Spleen (tissue), 11 donors: ENCODE results near the gene MINDY4. TPM values are rescaled to one million over a fixed set of nuclear protein-coding genes. Genes with fewer than 3 reads are reported as not detected.
A peak's percentile ranks its signal among the peaks of the same experiment; 100 is the strongest.

Source experiments
- DNase-seq: peaks from one replicate; pipeline ENCODE4 v3.0.0-alpha.2; 2020
- H3K27ac ChIP-seq, 8 donors: fragments of 200-600 bp; sonication (generic) in 7 of 8; 1 replicate in 4 of 8; 2 replicates in 4 of 8; pipeline versions ENCODE4 v1.5.0 to v1.8.0; 2016 to 2021; ENCODE audit warnings: inconsistent platforms in 4 of 8, mild to moderate bottlenecking in 4 of 8, moderate library complexity in 1 of 8
- H3K27me3 ChIP-seq, 7 donors: fragments of 200-600 bp; sonication (generic) in 6 of 7; replicated peaks in 1 of 7; 1 replicate in 4 of 7; 2 replicates in 3 of 7; pipeline versions ENCODE4 v1.5.0 to v1.8.0; 2016 to 2021; ENCODE audit warnings: inconsistent platforms in 3 of 7, mild to moderate bottlenecking in 1 of 7
- H3K36me3 ChIP-seq, 6 donors: fragments of 200-600 bp; sonication (generic) in 5 of 6; 1 replicate in 4 of 6; 2 replicates in 2 of 6; pipeline versions ENCODE4 v1.5.0 to v1.8.0; 2016 to 2021; ENCODE audit warnings: inconsistent platforms in 2 of 6
- H3K4me1 ChIP-seq, 6 donors: fragments of 200-600 bp; sonication (generic) in 5 of 6; 1 replicate in 3 of 6; 2 replicates in 3 of 6; pipeline versions ENCODE4 v1.5.0 to v1.8.0; 2016 to 2021; ENCODE audit warnings: inconsistent platforms in 3 of 6
- H3K4me3 ChIP-seq, 8 donors: fragments of 200-600 bp; sonication (generic) in 7 of 8; 1 replicate in 4 of 8; 2 replicates in 4 of 8; pipeline versions ENCODE4 v1.5.0 to v1.8.0; 2016 to 2021; ENCODE audit warnings: inconsistent platforms in 4 of 8, mild to moderate bottlenecking in 4 of 8, moderate library complexity in 2 of 8
- H3K9me3 ChIP-seq, 8 donors: fragments of 200-600 bp; sonication (generic) in 7 of 8; 1 replicate in 4 of 8; 2 replicates in 4 of 8; pipeline versions ENCODE4 v1.5.0 to v1.8.0; 2016 to 2021; ENCODE audit warnings: inconsistent platforms in 4 of 8
- POLR2A ChIP-seq, 3 donors: fragments of 450-650 bp; IDR thresholded peaks; one replicate each; pipeline ENCODE4 v1.5.1; 2017; ENCODE audit warnings: antibody characterized with exemption in 3 of 3, mild to moderate bottlenecking in 1 of 3
- POLR2AphosphoS5 ChIP-seq, 3 donors: sonication (generic); formaldehyde crosslinking; IDR thresholded peaks; one replicate each; pipeline ENCODE4 v1.5.1; 2017; ENCODE audit warnings: antibody characterized with exemption in 3 of 3
- WGBS, 5 donors: extraction: QIAGEN DNeasy Blood & Tissue Kit in 3 of 5; methylation state at CpG; one replicate each; pipeline versions ENCODE4 v1.1.5 to v1.1.7; 2013 to 2018; 5-methylcytosine and 5-hydroxymethylcytosine counted together
- intact Hi-C: fragments of 100-400 bp; cut with DNase I; formaldehyde crosslinking; loops from one replicate; pipeline ENCODE4 v1.15.0; 2023; ENCODE audit warnings: low total_unique reads
- polyA plus RNA-seq, 3 donors: library from polyadenylated mRNA; stranded (reverse); fragments of 200-250 nt; gene quantifications; one replicate each; pipeline ENCODE4 v1.2.1, GENCODE V29; 2013
- total RNA-seq, 7 donors: library from RNA; depleted of rRNA in 3 of 7; stranded (reverse); fragments of >200 nt in 3 of 7; fragmentation: NEBNext Ultra II Directional in 4 of 7; extraction: Animal tissue kit (Norgen Biotek cat#: 25700) in 4 of 7; gene quantifications; one replicate each; pipeline versions ENCODE4 v1.1.0 to v1.2.1, GENCODE V29; 2016 to 2021
- TF ChIP-seq, protein P1 (sequence below), 11 experiments: fragments of 200-600 bp in 7 of 11; fragments of 450-650 bp in 4 of 11; sonication (generic) in 4 of 11; IDR thresholded peaks in 8 of 11; conservative IDR thresholded peaks in 3 of 11; 1 replicate in 7 of 11; 2 replicates in 4 of 11; pipeline versions ENCODE4 v1.4.0 to v1.8.0; 2016 to 2021; ENCODE audit warnings: antibody characterized with exemption in 11 of 11, inconsistent platforms in 4 of 11, mild to moderate bottlenecking in 1 of 11
- donor health status: healthy with polysubstance abuse.
- donor health status: DM: no; HTN: no; CAD: no; lungs with moderate emphysema.
- donor health status: DM: no; HTN: no; CAD: no.
- donor health status: Bipolar disorder and iron deficiency.
- donor health status: healthy.
- donor health status: DM: no; HTN: no; CAD: no.
- donor health status: DM: yes; HTN: yes; CAD: no.

Gene MINDY4
- total and polyA plus RNA-seq, 10 donors = 0.63 to 7.0 (median 3.0) TPM

- intact Hi-C loops = no loop called here
- TF ChIP-seq POLR2A (IDR thresholded peaks at IDR 0.05) (no peak), POLR2AphosphoS5 (IDR thresholded peaks at IDR 0.05) (peak in 1 of 3 donors; percentile 35)
- TF ChIP-seq, protein P1, sequence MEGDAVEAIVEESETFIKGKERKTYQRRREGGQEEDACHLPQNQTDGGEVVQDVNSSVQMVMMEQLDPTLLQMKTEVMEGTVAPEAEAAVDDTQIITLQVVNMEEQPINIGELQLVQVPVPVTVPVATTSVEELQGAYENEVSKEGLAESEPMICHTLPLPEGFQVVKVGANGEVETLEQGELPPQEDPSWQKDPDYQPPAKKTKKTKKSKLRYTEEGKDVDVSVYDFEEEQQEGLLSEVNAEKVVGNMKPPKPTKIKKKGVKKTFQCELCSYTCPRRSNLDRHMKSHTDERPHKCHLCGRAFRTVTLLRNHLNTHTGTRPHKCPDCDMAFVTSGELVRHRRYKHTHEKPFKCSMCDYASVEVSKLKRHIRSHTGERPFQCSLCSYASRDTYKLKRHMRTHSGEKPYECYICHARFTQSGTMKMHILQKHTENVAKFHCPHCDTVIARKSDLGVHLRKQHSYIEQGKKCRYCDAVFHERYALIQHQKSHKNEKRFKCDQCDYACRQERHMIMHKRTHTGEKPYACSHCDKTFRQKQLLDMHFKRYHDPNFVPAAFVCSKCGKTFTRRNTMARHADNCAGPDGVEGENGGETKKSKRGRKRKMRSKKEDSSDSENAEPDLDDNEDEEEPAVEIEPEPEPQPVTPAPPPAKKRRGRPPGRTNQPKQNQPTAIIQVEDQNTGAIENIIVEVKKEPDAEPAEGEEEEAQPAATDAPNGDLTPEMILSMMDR (IDR thresholded peaks at IDR 0.05 in 8 of 11, conservative IDR thresholded peaks at IDR 0.05 in 3 of 11) = no peak
- no peaks in the 10 kb centered on the region for H3K27me3 ChIP-seq
- peak overlapping the region in 1 of 8 donors; percentile 25 for H3K27ac ChIP-seq
- no peaks in the 10 kb centered on the region for H3K9me3 ChIP-seq
- no peaks in the 10 kb centered on the region for H3K36me3 ChIP-seq
- no peak overlapping the region for H3K4me3 ChIP-seq
- WGBS, 5 donors = 59 to 78% (median 65%) methylated on average over 6 to 7 of the region's 7 CpGs
- H3K4me1 ChIP-seq = peaks cover 2 to 44% (median 8%) of the 10 kb centered on the region in 6 donors
- DNase-seq = peak; percentile 64
These were observed 77.1 kb downstream of the MINDY4 start for GRCh38 chr7:30848121-30848855.

DNA sequence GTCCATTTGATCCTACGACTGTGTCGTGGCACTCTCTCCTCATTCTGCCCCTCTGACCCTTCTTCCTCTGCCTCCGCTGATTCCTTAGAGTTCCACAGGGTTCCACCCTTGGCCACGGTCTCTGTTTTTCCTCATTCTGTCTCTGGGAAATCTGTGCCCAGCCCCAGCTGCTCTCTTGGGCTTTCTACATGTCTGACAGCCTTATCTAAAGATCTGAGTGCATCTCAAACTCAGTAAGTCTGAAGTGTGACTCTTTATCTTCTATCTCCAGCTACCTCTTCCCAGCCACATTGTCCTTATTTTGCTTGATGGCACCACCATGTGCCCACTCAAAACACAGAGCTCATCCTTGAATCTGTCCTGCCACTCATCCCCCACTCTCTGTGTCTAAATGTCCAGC, 78.3 kb downstream of the MINDY4 start:
- Histone ChIP-seq H3K4me1 (peaks cover 2 to 50% (median 8%) of the 10 kb centered on the region in 6 donors), H3K4me3 (no peak overlapping the region), H3K27ac (no peak overlapping the region), H3K9me3 (no peaks in the 10 kb centered on the region), H3K27me3 (peaks cover 0 to 2% (median 0%) of the 10 kb centered on the region in 7 donors), H3K36me3 (no peaks in the 10 kb centered on the region)
- 72 to 80% (median 74%) methylated on average over 4 of the region's 4 CpGs for WGBS, 5 donors
- TF ChIP-seq POLR2A (IDR thresholded peaks at IDR 0.05) = no peak
- no peak for TF ChIP-seq POLR2AphosphoS5 (IDR thresholded peaks at IDR 0.05)
- TF ChIP-seq, protein P1 (IDR thresholded peaks at IDR 0.05 in 8 of 11, conservative IDR thresholded peaks at IDR 0.05 in 3 of 11) = no peak
- no peak for DNase-seq
- intact Hi-C loops = no loop called here

GRCh38 chr7:30850426-30850825, 79.2 kb downstream of the MINDY4 start:
- DNase-seq = peak; percentile 59
- WGBS, 5 donors = 93 to 97% (median 95%) methylated on average over 16 to 17 of the region's 17 CpGs
- H3K4me1 ChIP-seq = peaks cover 2 to 43% (median 7%) of the 10 kb centered on the region in 6 donors
- no peak overlapping the region for H3K27ac ChIP-seq
- H3K27me3 ChIP-seq = peaks cover 0 to 8% (median 0%) of the 10 kb centered on the region in 7 donors
- H3K9me3 ChIP-seq = no peaks in the 10 kb centered on the region
- intact Hi-C loops = no loop called here
- H3K36me3 ChIP-seq = no peaks in the 10 kb centered on the region
- TF ChIP-seq, protein P1 (IDR thresholded peaks at IDR 0.05 in 8 of 11, conservative IDR thresholded peaks at IDR 0.05 in 3 of 11) = no peak
- TF ChIP-seq POLR2AphosphoS5 (IDR thresholded peaks at IDR 0.05) = no peak
- no peak for TF ChIP-seq POLR2A (IDR thresholded peaks at IDR 0.05)
- H3K4me3 ChIP-seq = no peak overlapping the region

- intact Hi-C loops = no loop called here
- Histone ChIP-seq H3K4me1 (peaks cover 0 to 35% (median 0%) of the 10 kb centered on the region in 6 donors), H3K27me3 (peaks cover 0 to 8% (median 0%) of the 10 kb centered on the region in 7 donors), H3K9me3 (no peaks in the 10 kb centered on the region), H3K27ac (no peak overlapping the region), H3K4me3 (no peak overlapping the region), H3K36me3 (no peaks in the 10 kb centered on the region)
- no peak for DNase-seq
- TF ChIP-seq POLR2AphosphoS5 (IDR thresholded peaks at IDR 0.05) (no peak), POLR2A (IDR thresholded peaks at IDR 0.05) (no peak)
- TF ChIP-seq, protein P1 (IDR thresholded peaks at IDR 0.05 in 8 of 11, conservative IDR thresholded peaks at IDR 0.05 in 3 of 11) = no peak
- 84 to 89% (median 86%) methylated on average over 12 of the region's 12 CpGs for WGBS, 5 donors
These were observed 80.6 kb downstream of the MINDY4 start for GRCh38 chr7:30851651-30852307.
